ENCODE results near the gene P2RX4. TPM values are rescaled to one million over a fixed set of nuclear protein-coding genes. Genes with fewer than 3 reads are reported as not detected.
"Not testable (repeated sequence)": the region's sequence is repeated elsewhere in the genome, so short reads cannot be mapped to it uniquely, and the experiment has no call there.

Gene P2RX4
- polyA plus RNA-seq, 1 donor (not counting 4 experiments of a cell fraction or from before 2014, with no cell fraction given): 5.1 TPM

- H3K36me3 ChIP-seq (ENCODE audit: control insufficient read depth in 2 of 2, extremely low read depth in 1 of 2, insufficient read depth in 2 of 2, low read length in 2 of 2): no peaks in the 10 kb centered on the region
- H3K9me1 ChIP-seq (ENCODE audit: control insufficient read depth, extremely low read depth, insufficient read depth, low read length): no peaks in the 10 kb centered on the region
- H3K4me1 ChIP-seq (ENCODE audit: control insufficient read depth, extremely low read depth, insufficient read depth, low read length): no peaks in the 10 kb centered on the region
- H3K9me3 ChIP-seq (ENCODE audit: control insufficient read depth, low read depth, low read length): no peaks in the 10 kb centered on the region
- dilution Hi-C loops (cut with MboI; ENCODE audit: extremely low pct_ligation_motif_present, low sequenced_read_pairs): no loop called here
- FAIRE-seq (no peak), DNase-seq (ENCODE audit: low read depth, low spot score) (no peak)
- no peak overlapping the region for H3K4me3 ChIP-seq (ENCODE audit: control insufficient read depth in 2 of 3, extremely low read depth in 1 of 3, insufficient read depth in 2 of 3, low read depth in 1 of 3, low read length in 3 of 3)
- no peak overlapping the region for H3K4me2 ChIP-seq (ENCODE audit: control insufficient read depth, extremely low read depth, insufficient read depth, low read depth, low read length)
- H3K27me3 ChIP-seq (ENCODE audit: control insufficient read depth, extremely low read depth, insufficient read depth, low read length): no peaks in the 10 kb centered on the region
- TF ChIP-seq EZH2 (IDR thresholded peaks at IDR 0.05; ENCODE audit: low read length) (no peak), CTCF (optimal IDR thresholded peaks at IDR 0.05 in 1 of 3, IDR thresholded peaks at IDR 0.05 in 1 of 3, conservative IDR thresholded peaks at IDR 0.05 in 1 of 3; ENCODE audit: extremely low read depth in 1 of 3, insufficient read depth in 2 of 3, low read length in 3 of 3) (no peak)
- H3K79me2 ChIP-seq (ENCODE audit: control insufficient read depth, insufficient read depth, low read length): no peaks in the 10 kb centered on the region
- H2AFZ ChIP-seq (ENCODE audit: control insufficient read depth, low read length): no peak overlapping the region
- H3K27ac ChIP-seq (ENCODE audit: control insufficient read depth, insufficient read depth, low read length): no peak overlapping the region
- H3K9ac ChIP-seq (ENCODE audit: control insufficient read depth, extremely low read depth, insufficient read depth, low read length): no peak overlapping the region
- H4K20me1 ChIP-seq (ENCODE audit: control insufficient read depth, extremely low read depth, insufficient read depth, low read length): no peaks in the 10 kb centered on the region
Observed at GRCh38 chr12:121198949-121199348, 11.0 kb upstream of the P2RX4 start.

- not testable (repeated sequence) for FAIRE-seq; H3K27me3 ChIP-seq (ENCODE audit: control insufficient read depth, extremely low read depth, insufficient read depth, low read length)
Observed at GRCh38 chr12:121201140-121201539, 8.8 kb upstream of the P2RX4 start.

More at GRCh38 chr12:121201140-121201539, 8.8 kb upstream of the P2RX4 start:
- H3K79me2 ChIP-seq (ENCODE audit: control insufficient read depth, insufficient read depth, low read length); H3K36me3 ChIP-seq (ENCODE audit: control insufficient read depth in 2 of 2, extremely low read depth in 1 of 2, insufficient read depth in 2 of 2, low read length in 2 of 2); H3K27ac ChIP-seq (ENCODE audit: control insufficient read depth, insufficient read depth, low read length); H3K4me1 ChIP-seq (ENCODE audit: control insufficient read depth, extremely low read depth, insufficient read depth, low read length); H3K9ac ChIP-seq (ENCODE audit: control insufficient read depth, extremely low read depth, insufficient read depth, low read length); H3K4me2 ChIP-seq (ENCODE audit: control insufficient read depth, extremely low read depth, insufficient read depth, low read depth, low read length); DNase-seq (ENCODE audit: low read depth, low spot score); dilution Hi-C loops (cut with MboI; ENCODE audit: extremely low pct_ligation_motif_present, low sequenced_read_pairs); H2AFZ ChIP-seq (ENCODE audit: control insufficient read depth, low read length); H3K9me1 ChIP-seq (ENCODE audit: control insufficient read depth, extremely low read depth, insufficient read depth, low read length); H3K9me3 ChIP-seq (ENCODE audit: control insufficient read depth, low read depth, low read length); H4K20me1 ChIP-seq (ENCODE audit: control insufficient read depth, extremely low read depth, insufficient read depth, low read length); H3K4me3 ChIP-seq (ENCODE audit: control insufficient read depth in 2 of 3, extremely low read depth in 1 of 3, insufficient read depth in 2 of 3, low read depth in 1 of 3, low read length in 3 of 3): not testable (repeated sequence)

Measured in keratinocyte (primary cell).